Activated CD4-positive, CD25-positive, alpha-beta regulatory T cell treated with anti-CD3 and anti-CD28 coated beads, Interleukin-2, amount 50 U/mL, for 24 hours (primary cell): Measurements from ENCODE around the gene SLC5A2.
"Not testable (repeated sequence)": the region's sequence is repeated elsewhere in the genome, so short reads cannot be mapped to it uniquely, and the experiment has no call there.

Source experiments
- ATAC-seq, 2 donors: fragments of 150-1000 bp; cut with Tn5 transposase; one replicate each; pipeline ENCODE4 v1.10.0; 2021; ENCODE audit warnings: mild to moderate bottlenecking in 1 of 2, moderate library complexity in 1 of 2

SLC5A2 gene

DNA sequence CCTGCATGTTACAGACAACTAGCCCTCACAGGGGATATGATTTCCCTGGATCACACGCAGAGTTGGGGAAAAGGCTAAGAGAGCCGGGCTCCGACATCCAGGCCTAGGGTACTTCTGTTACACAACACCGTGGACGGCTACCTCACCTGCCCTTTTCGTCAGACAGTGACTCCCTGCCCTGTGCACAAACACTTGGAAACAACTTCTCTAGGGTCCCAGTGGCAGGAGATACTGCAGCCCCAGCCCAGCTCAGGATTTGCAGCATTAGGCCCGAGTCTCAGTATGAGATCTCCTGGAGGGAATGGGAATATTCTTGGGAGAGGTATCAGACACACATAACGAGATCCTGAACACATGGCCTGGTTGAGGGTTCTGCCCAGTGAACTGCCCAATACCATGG, 17.0 kb downstream of the SLC5A2 start:
- no peak for ATAC-seq

DNA sequence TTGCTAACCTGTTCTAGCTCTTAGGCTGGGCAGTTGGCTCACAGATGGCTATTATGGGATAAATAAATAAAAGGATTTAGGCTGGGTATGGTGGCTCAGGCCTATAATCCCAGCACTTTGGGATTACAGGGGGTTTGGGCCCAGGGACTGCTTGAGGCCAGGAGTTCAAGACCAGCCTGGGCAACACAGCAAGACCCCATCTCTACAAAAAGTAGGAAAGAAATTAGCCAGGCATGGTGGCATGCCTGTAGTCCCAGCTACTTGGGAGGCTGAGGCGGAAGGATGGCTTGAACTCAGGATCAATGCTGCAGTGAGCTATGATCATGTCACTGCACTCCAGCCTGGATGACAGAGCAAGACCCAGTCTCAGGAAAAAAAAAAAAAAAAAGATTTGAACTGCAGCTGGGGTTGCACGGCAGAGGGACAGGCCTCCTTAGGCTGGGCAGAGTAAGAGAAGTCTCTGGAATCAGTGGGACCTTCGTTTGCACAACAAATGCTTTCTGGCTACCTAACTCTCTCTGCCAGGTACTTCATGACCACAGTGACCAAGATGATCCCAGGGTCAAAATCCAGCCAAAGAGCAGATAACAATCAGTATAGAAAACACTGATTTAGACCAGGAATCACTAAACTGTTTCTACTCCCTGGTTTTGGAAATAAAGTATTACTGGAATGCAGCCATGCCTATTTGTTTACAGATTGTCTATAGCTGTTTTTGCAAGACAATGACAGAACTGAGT, 18.5 kb downstream of the SLC5A2 start:
- no peak for ATAC-seq

DNA sequence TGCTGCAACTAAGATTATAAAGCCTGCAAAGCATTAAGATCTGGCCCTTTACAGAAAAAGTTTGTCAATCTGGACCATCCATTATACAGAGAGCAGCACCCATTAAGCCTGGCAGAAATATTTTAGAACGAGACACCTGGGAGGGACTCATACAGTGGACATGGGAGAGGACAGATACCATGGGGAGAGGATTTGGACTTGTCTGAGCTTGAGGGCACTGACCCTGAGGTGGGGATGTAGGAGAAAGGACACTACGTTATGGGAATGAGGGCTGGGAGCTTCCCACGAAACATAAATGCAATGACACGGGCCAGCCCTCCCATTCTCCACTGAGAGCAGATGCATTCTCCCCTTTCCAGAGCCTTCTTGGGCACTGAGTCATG, 19.0 kb downstream of the SLC5A2 start:
- no peak for ATAC-seq

DNA sequence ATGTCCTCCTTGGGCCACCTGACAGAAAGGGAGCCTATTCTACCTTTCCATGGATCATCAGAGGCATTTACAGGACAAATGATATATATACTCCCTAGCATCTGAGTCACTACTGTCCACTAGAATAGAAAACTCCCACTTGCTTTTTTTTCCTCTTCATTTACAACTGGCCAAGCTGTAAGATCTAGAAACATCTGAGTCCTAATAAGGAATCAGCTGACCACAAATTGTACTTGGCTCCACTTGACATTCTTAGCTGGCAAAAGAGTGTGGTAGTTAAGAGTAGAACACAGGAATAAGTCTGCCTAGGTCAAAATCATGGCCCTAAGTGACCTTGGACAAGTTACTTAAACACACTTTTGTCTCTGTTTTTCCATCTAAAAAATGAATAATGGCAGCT, 20.1 kb downstream of the SLC5A2 start:
- no peak for ATAC-seq

DNA sequence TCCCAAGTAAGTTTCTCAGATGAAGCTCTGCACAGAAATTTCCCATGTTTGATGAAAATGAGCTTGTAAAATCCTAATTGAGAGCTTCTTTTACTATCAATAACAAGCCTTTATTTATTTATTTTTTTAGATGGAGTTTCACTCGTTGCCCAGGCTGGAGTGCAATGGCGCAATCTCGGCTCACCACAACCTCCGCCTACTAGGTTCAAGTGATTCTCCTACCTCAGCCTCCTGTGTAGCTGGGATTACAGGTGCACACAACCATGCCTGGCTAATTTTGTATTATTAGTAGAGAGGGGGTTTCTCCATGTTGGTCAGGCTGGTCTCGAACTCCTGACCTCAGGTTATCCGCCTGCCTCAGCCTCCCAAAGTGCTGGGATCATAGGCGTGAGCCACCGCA, 20.6 kb downstream of the SLC5A2 start:
- not testable (repeated sequence) for ATAC-seq

DNA sequence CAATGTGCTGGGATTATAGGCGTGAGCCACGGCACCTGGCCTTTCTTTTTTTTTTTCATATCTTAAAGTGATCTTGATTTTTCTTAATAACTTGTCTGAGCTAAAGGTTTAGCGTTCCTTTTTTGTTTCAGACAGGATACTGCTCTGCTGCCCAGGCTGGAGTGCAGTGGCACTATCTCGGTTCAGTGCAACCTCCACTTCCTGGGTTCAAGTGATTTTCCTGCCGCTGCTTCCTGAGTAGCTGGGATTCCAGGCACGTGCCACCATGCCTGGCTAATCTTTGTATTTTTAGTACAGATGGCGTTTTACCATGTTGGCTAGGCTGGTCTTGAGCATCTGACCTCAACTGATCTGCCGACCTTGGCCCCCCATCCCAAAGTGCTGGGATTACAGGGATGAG, 21.2 kb downstream of the SLC5A2 start:
- ATAC-seq, result no peak

DNA sequence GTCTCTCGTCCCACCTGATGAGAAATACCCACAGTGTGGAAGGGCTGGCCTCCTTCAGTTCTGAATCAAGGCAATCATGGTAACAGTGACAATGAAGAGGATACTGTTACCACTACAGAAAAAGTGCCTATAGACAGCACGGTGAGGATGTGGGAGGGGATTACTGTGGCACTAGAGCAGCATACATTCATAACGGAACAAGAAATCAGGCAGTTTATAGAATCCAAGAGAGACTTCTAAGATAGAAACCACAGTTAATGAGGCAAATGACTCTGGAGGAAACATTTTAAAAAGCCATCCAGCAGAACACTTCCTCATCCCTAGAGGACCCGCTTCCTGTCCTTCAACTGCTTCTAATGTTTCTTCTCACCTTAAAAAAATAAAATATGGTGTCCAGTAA, 22.6 kb downstream of the SLC5A2 start:
- ATAC-seq, result peak; percentile 53 to 58

DNA sequence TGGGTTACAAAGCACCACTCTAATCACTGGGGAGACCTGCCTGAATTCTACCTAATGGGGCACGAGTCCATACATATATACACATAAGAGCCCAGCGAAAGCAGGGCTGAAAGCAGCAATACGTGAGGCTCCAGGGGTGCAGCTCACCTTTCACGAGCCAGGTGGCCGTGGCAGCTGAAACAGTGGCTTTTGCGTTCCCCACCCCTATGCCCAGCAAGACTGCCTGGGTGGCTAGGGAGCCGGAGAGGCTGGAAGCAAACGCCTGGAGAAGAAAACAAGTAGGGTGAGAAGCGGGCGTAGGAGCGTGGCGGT, 24.6 kb downstream of the SLC5A2 start:
- ATAC-seq, result no peak

DNA sequence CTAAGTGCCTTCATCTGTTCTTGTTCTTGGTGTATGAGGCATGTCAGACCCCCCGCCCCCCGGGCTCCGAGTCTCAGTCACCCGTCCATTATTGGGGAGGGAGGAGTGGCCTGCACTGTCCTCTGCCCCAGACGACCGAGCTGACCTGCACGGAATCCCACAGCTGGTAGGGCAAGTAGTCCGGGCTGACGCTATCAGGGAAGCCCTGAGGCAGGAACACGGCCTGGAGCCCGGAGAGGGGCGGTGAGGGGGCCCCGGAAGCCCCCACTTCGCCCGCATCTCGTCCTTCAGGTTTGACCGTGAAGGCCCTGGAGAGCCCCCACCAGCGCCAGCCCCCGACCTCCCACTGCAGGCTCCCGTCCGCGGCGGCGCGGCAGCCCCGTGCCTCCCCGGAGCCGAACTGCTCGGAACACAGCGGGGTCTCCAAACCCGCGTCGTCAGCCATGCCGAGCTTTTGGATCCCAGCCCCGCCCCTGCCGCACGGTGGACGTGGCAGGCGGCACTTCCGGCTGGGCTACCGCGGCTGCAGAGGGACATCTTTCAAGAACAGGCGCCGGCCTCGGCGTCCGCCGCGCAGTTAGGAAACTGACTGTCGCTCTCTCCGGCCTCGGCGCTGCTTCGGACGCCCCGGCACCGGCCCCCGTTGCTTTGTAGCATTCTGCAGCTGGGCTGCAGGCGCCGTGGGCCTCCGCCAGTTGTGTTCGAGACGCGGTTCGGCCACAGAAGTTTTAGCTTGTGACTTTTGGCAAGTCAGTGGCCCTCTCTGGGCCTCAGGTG, 25.2 kb downstream of the SLC5A2 start, which contains the start of gene RUSF1:
Gene RUSF1 (minus strand): TSS at position 463 of the 777 bp plus-strand sequence. CDS start 18 bp downstream, at position 445.
- peak; percentile 88 for ATAC-seq

DNA sequence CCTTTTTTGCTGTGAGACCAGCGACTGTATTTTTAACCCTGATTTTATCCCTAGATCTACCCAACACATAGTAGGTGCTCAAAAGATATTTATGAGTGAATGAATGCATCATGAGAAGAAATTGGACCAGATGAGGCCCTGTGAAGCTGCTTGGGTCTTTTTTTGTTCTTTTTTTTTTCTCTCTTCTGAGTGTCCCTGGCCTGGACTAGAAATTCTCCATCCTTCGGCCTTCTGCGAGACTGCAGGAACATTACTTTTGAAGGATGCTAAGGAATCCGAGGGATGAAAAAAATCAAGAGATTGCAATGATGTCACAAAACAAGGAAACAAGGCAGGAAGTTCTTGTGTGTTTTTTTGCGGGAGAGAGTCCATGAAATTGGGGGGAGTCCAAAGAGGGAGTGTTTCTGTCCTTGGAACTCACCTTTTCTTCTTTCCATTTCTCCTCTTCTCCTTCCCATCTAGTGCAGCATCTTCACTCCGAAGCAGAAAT, 25.8 kb downstream of the SLC5A2 start:
- ATAC-seq, result no peak

DNA sequence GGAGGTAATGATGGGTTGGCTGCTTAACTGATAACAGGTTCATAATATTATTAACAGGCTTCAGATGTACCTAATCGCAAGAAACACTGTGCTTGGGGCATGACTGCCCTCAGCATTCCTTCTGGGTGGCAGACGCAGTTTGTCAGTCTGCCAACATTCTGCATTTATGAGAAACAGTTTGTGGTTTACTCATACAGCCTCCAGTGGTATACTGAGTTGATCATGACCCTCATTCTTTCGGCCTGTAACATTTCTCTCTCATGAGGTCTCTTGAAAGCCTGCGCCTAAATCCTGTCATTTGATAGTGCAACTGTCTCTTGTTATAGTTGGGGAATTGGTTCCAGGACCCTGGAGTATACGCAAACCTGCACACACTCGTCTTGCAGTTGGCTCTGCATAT, 30.2 kb downstream of the SLC5A2 start:
- ATAC-seq, result no peak

DNA sequence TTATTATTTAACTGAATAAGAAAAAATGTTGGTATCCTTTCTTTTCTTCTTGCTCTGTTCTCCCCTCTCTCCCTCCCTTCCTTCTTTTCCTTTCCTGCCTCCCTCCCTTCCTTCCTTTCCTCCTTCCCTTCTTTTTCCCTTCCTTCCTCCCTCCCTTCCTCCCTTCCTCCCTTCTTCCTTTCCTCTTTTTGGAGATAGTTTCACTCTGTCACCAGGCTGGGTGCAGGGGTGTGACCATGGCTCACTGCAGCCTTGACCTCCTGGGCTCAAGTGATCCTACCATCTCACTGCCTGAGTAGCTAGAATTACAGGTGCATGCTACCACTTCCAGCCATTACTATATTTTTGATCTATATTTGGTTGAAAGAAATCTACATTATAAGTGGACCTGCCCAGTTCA, 31.0 kb downstream of the SLC5A2 start:
- ATAC-seq, result no peak

DNA sequence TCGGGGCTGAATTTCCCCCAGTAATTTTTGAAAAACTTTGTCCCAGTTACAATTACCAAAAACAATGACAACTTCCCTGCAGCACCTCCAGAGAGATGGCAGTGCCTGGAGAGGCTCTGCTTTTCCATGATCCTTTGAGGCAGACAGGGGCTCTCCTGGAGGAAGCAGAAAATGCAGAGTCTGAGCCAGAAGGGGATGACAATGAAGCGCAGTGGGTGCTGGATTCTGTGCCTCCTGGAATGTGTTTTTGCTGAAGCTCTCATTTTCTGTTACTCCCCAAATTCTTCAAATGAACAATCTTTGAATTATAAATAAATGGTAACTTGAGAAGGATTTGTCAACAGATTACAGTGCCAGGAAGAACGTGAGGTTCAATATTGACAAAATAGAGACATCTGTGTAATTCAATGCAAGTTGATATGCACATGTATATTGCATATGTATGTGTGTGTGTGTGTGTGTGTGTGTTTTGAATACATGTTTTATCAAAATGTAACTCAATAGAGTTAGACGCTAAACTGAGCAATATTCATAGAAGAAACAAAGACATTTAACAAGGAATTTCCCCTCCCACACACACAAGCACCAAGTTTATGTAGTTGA, 35.0 kb downstream of the SLC5A2 start:
- ATAC-seq, result no peak

DNA sequence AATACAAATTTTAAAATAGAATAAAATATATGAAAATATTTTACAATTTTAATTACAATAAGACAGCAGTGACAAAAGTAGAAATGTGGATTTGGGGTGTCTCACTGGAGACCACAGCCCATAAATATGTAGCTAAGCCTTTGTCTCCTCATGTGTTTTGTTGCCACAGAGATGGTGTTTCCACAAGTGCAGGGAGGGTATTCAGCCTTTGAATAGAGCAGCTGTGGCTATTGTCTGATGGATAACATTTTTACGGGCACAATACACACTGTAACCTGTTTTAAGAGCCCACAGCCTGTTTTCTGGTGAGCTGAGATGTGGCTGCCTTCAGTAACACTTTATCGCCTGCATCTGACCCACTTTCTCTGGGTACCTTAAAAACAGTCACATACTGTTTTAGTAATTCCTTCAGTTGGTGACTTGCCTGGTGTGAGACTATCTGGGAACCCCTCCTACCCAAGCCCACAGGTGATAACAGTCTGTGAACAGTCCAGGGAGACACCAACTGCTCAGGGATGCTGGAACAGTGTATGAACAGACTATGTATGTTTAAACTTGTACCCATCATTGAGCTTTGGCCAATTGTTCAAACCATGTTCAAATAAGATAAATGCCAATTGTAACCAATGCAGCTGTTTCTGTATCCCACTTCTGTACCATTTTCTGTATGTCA, 37.0 kb downstream of the SLC5A2 start:
- no peak for ATAC-seq

DNA sequence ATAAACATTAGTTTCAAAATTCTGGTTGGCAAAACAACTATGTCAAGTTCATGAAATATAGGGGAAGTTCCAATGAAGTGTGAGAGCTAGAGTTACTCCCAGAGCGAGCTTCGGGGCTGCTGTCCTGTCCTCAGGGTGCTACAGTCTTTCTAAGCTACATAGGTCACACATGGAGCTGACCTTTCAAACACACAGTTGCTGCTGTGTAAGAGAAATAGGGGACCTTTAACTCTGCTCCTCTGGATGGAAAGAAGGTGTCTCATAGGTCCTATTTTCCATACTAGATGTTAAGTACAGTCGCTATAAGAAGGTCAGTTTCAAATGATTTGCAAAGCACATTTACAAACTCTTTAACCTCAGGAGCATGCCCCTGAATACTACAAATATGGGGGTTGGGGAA, 38.4 kb downstream of the SLC5A2 start:
- ATAC-seq, result no peak

DNA sequence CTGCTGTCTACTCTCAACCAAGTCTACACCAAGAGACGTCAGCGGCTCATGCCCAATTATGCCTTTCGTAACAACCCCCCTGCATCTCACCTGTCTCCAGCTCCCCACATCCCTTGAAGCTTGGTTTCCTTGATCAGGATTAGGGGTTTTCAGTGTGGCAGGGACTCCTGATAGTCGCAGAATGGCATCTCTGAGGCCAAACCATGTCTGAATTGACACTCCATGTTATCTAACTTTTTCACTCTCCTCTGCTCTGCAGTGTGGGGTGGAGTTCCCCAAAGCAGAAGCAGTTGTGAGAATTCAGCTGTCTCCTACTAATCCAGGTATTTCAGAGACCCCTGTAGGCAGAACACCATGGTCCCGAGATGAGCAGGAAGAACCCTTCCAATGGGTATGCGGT, 39.1 kb downstream of the SLC5A2 start:
- no peak for ATAC-seq

DNA sequence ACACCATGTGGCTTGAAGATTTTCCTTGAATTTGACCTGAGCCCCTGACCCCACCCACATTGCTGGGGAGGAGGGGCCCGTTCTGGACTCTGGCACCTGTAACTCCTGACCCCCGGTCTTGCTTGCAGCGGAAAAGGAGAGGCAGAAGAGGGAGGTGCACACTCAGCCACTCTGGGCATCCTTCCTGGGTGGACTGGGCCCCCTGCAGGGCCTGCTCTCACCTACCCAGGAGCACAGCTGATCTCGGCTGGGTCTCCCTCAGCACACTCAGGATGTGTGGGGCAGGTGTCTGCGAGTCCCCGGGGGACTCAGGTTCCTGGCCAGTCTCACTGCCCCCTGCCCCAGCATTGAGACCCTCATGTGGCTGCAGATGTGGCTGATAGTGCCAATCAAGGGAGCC, 40.8 kb downstream of the SLC5A2 start:
- not testable (repeated sequence) for ATAC-seq

DNA sequence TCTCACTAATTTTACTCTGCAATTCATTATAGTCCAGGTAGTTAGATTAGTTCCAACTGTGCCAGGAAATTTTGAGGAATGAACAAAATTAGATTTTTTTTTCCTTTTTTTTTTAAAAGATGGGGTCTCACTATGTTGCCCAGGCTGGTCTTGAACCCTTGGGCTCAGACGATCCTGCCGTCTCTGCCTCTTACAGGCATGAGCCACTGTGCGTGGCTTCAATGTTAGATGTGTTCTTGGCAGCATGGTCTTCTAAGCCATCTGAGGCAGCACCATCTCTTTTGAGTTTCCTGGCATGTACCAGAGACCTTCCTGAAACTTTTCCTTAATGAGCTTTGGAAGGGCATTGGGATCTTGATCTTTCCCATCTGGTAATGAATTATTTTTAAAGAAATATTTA, 42.2 kb downstream of the SLC5A2 start:
- no peak for ATAC-seq

DNA sequence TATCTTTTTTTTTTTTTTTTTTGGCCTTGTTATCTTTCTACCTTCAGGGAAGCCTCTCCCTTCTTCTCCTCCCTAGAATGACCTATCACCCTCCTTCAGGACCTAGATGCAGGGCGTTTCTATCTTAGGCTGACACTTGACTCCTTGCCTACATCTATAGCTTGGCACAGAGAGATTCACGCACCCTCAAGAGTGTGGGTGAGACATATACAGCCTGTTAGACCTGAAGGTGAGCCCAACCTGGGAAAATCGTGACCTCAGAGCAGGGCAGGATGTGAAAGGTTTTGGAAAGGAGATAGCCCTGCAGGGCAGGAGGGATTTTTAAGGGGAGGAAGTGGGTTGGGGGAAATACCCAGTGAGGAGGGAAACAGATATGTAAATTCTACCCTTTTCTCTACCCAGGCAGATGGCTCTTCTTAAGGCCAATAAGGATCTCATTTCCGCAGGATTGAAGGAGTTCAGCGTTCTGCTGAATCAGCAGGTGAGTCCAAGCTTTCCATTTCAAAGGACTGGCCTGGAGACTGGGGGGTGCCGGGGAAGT, 44.9 kb downstream of the SLC5A2 start, which contains the start of gene AHSP:
Gene AHSP (plus strand): TSS at position 167 of the 541 bp plus-strand sequence. CDS start 240 bp downstream, at position 407.
- peak in 1 of 2 donors; percentile 51 for ATAC-seq

DNA sequence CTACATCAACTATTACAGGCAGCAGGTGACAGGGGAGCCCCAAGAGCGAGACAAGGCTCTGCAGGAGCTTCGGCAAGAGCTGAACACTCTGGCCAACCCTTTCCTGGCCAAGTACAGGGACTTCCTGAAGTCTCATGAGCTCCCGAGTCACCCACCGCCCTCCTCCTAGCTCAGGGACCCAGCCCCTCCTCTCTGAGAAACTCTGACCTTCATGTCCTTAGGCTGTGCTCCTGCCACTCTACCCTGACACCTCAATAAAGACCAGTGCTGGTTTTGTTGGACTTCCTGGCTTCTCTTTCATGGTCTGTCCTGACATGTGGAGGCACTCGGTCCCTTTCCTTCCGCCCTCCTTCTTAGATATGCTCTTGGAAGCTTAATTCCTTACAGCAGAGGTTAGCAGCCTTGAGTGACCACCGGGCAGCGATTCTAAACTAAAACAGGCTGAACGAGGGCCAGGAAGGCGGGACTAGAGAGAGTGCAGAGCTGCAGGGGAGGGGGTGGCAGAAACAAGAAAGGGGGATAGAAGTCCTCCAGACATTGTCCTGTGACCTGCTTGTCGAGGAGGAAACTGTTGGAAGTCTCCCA, 45.7 kb downstream of the SLC5A2 start:
- no peak for ATAC-seq

DNA sequence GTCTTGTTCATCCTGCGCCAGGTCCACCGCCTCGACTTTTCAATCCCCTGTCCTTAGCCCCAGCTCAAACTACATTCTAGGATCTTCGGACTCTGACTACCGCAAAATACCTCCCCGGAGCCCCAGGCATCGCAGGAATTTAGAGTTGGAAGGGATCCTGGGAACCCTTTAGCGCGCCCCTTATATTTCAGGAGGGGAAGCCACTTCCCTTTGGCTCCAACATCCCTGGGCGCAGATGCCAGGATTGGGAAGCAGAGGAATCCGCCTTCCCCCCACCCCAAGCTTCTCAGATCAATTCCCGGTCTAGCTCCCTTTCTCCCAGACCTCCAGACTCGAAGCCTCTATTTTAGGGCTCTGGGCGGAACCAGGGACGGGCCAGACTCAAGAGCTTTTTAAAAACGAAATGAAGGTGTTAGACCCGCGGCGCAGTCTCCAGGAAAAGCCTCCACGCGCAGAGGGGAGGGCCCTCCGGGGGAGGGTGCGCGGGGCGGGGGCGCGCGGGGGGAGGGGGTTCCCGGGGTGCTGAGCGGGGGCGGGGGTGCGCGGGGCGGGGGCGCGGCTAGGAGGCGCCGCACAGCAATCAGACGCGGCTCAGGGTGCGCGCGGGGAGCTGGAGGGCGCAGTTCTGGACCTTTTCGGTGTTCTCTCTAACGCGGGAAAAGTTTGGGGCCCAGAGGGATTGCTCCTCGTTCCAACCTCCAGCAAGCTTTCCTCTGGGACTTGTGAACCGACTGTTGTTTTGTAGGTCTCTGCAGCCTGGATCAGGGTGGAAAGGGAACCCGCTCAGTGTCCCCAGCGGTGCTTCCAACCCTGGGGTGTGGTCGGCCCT, 46.4 kb downstream of the SLC5A2 start:
- ATAC-seq, result peak in 1 of 2 donors; percentile 27

DNA sequence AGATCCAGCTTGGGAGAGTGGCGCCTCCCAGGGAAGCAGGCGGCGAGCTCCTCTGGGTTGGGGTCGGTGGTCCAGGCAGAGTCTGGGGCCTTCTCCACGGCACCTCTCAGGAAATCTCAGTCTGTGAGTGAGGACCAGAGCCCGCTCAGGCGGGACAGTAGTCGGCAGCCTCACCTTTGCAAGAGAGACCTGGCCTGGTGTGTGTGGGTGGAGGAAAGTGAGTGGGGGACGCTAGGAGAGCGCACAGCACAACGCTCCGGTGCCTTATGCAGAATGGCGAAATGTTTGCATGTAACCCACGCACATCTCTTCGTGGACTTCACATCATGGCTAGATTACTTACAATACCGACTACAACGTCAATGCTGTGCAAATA, 47.0 kb downstream of the SLC5A2 start:
- no peak for ATAC-seq
